Endothelial cell of umbilical vein (primary cell): ENCODE data around the gene PRKAG2. TPM values are rescaled to one million over a fixed set of nuclear protein-coding genes. Genes with fewer than 3 reads are reported as not detected.

Experiments used
- BruUV-seq: library from RNA; stranded (reverse); fragments of 400-500 nt; replicated peaks from 2 replicates; lab custom pipeline; 2021; lab: Mats Ljungman, UMichigan
- CTCF ChIA-PET: fragments of 300-600, 350-600 bp; sonication (Branson Sonifier 250); formaldehyde crosslinking; loops from one replicate; lab custom pipeline; 2021; ENCODE audit warnings: antibody characterized with exemption, inconsistent platforms; lab: Charles Lee
- POLR2A ChIA-PET: fragments of 300-600, 350-600 bp; sonication (Branson Sonifier 250); formaldehyde crosslinking; loops from one replicate; lab custom pipeline; 2021; ENCODE audit warnings: antibody characterized with exemption, inconsistent platforms; lab: Charles Lee
- DNase-seq: peaks from one replicate; pipeline ENCODE4 v3.0.0-alpha.2; 2011; ENCODE audit warnings: low read depth, low spot score
- FAIRE-seq: peaks from 2 replicates; lab custom pipeline; 2011; peaks lifted over from hg19 to GRCh38; lab: Jason Lieb, UNC
- H2AFZ ChIP-seq: 2 replicates; pipeline ENCODE4 v1.6.0; 2012; ENCODE audit warnings: low read depth, low read length, control low read depth, inconsistent platforms
- H3K27ac ChIP-seq: 2 replicates; pipeline ENCODE4 v1.5.1; 2011; ENCODE audit warnings: low read depth, mild to moderate bottlenecking, control low read depth, low read length, moderate library complexity; ENCODE audit not compliant: insufficient read depth
- H3K27me3 ChIP-seq, 2 experiments: 2 replicates each; pipeline versions ENCODE4 v1.6.0 to v1.6.1; 2011; ENCODE audit warnings: low read length in 2 of 2, mixed read lengths in 1 of 2; ENCODE audit not compliant: control insufficient read depth in 2 of 2, insufficient read depth in 2 of 2
- H3K36me3 ChIP-seq, 2 experiments: 2 replicates in 1 of 2; 3 replicates in 1 of 2; pipeline ENCODE4 v1.5.1; 2011; ENCODE audit warnings: low read length in 2 of 2, mild to moderate bottlenecking in 1 of 2, moderate library complexity in 1 of 2; ENCODE audit not compliant: control insufficient read depth in 2 of 2, insufficient read depth in 2 of 2; ENCODE audit errors: extremely low read depth in 1 of 2
- H3K4me1 ChIP-seq: 3 replicates; pipeline ENCODE4 v1.5.1; 2011; ENCODE audit warnings: mild to moderate bottlenecking, low read length; ENCODE audit not compliant: control insufficient read depth, insufficient read depth; ENCODE audit errors: extremely low read depth
- H3K4me2 ChIP-seq: 2 replicates; pipeline ENCODE4 v1.6.1; 2011; ENCODE audit warnings: low read length, control low read depth, mixed read lengths; ENCODE audit not compliant: insufficient read depth
- H3K4me3 ChIP-seq, 3 experiments: fragments of 200-600 bp in 1 of 3; sonication (generic), shearing (Covaris generic) in 1 of 3; replicated peaks in 1 of 3; 2 replicates each; pipeline ENCODE4 v1.5.1; 2011 to 2016; ENCODE audit warnings: control low read depth in 3 of 3, low read length in 3 of 3, mild to moderate bottlenecking in 2 of 3, inconsistent platforms in 1 of 3, low read depth in 1 of 3, moderate library complexity in 1 of 3; ENCODE audit not compliant: insufficient read depth in 1 of 3
- H3K79me2 ChIP-seq: 2 replicates; pipeline ENCODE4 v1.6.0; 2012; ENCODE audit warnings: low read length, inconsistent platforms; ENCODE audit not compliant: control insufficient read depth, insufficient read depth
- H3K9ac ChIP-seq: replicated peaks from 2 replicates; pipeline ENCODE3; 2011; ENCODE audit warnings: low read length, control low read depth; ENCODE audit not compliant: insufficient read depth; ENCODE audit errors: extremely low read depth
- H3K9me1 ChIP-seq: replicated peaks from 3 replicates; pipeline ENCODE4 v1.6.0; 2011; ENCODE audit warnings: mild to moderate bottlenecking, low read length; ENCODE audit not compliant: control insufficient read depth, insufficient read depth; ENCODE audit errors: extremely low read depth
- H3K9me3 ChIP-seq: replicated peaks from 2 replicates; pipeline ENCODE4 v1.5.1; 2012; ENCODE audit warnings: low read length, inconsistent platforms; ENCODE audit not compliant: control insufficient read depth, insufficient read depth
- H4K20me1 ChIP-seq: replicated peaks from 2 replicates; pipeline ENCODE3; 2011; ENCODE audit warnings: mild to moderate bottlenecking, low read length; ENCODE audit not compliant: control insufficient read depth, insufficient read depth; ENCODE audit errors: extremely low read depth
- EZH2 ChIP-seq: IDR thresholded peaks from 2 replicates; pipeline ENCODE4 v1.6.1; 2012; ENCODE audit warnings: borderline replicate concordance, low read depth, mild to moderate bottlenecking, moderate library complexity, low read length, inconsistent platforms; ENCODE audit not compliant: severe bottlenecking
- FOS ChIP-seq: IDR thresholded peaks from 2 replicates; pipeline ENCODE4 v1.6.1; 2011; ENCODE audit warnings: mild to moderate bottlenecking, low read length, moderate library complexity, borderline replicate concordance; ENCODE audit not compliant: insufficient read depth
- GATA2 ChIP-seq: IDR thresholded peaks from 2 replicates; pipeline ENCODE4 v1.7.0; 2011; ENCODE audit warnings: low read depth, mild to moderate bottlenecking, moderate library complexity, mixed read lengths, low read length; ENCODE audit not compliant: insufficient read length, insufficient read depth
- JUN ChIP-seq: IDR thresholded peaks from 2 replicates; pipeline ENCODE4 v1.6.1; 2011; ENCODE audit warnings: borderline replicate concordance, low read depth; ENCODE audit not compliant: insufficient read length, insufficient read depth
- MAX ChIP-seq: IDR thresholded peaks from 2 replicates; pipeline ENCODE4 v1.6.1; 2011; ENCODE audit not compliant: insufficient read depth, insufficient read length
- MYC ChIP-seq: IDR thresholded peaks from one replicate; pipeline ENCODE4 v1.6.1; 2011; ENCODE audit warnings: mild to moderate bottlenecking, low read depth, low read length
- POLR2A ChIP-seq: IDR thresholded peaks from 2 replicates; pipeline ENCODE4 v1.6.1; 2012; ENCODE audit warnings: low read depth, mild to moderate bottlenecking, control low read depth, low read length
- POLR2AphosphoS5 ChIP-seq: IDR thresholded peaks from 2 replicates; pipeline ENCODE4 v1.6.1; 2012; ENCODE audit warnings: low read depth, mild to moderate bottlenecking, control low read depth, low read length, moderate library complexity; ENCODE audit not compliant: insufficient read depth
- dilution Hi-C: fragments of 300-500 bp; cut with MboI; formaldehyde crosslinking; loops from one replicate; pipeline ENCODE4 v1.15.0; 2019; ENCODE audit warnings: low sequenced_read_pairs; ENCODE audit not compliant: extremely low pct_ligation_motif_present
- intact Hi-C: fragments of 100-400 bp; cut with micrococcal nuclease; formaldehyde crosslinking; loops from one replicate; pipeline ENCODE4 v1.10.0; 2022
- polyA plus RNA-seq, 4 experiments: library from polyadenylated mRNA; depleted of rRNA in 3 of 4; stranded (reverse) in 3 of 4; unstranded in 1 of 4; fragments of >200 nt; gene quantifications; 2 replicates each; pipeline versions ENCODE4 v1.2.1 to v1.2.3, GENCODE V29; 2011 to 2012; ENCODE audit warnings: missing spikeins in 1 of 4
- total RNA-seq: library from RNA; stranded (reverse); gene quantifications from 2 replicates; pipeline ENCODE4 v1.2.3, GENCODE V29; 2021
- TF ChIP-seq, protein P1 (sequence below), 2 donors: IDR thresholded peaks; 1 replicate in 1 of 2; 2 replicates in 1 of 2; pipeline ENCODE4 v1.5.1; 2011; ENCODE audit warnings: low read length in 2 of 2, mild to moderate bottlenecking in 2 of 2, moderate library complexity in 2 of 2, control low read depth in 1 of 2, inconsistent platforms in 1 of 2, low read depth in 1 of 2; ENCODE audit not compliant: insufficient read depth in 1 of 2; ENCODE audit errors: extremely low read depth in 1 of 2

Gene PRKAG2
- total and polyA plus RNA-seq, 2 donors (not counting 3 experiments of a cell fraction or from before 2014, with no cell fraction given) = 19.3 to 51.5 TPM

- Histone ChIP-seq H3K79me2 (no peaks in the 10 kb centered on the region), H3K4me3 (no peak overlapping the region), H3K27ac (no peak overlapping the region), H3K4me2 (no peak overlapping the region), H3K9me1 (no peaks in the 10 kb centered on the region), H3K36me3 (no peaks in the 10 kb centered on the region), H2AFZ (no peak overlapping the region), H3K9ac (no peak overlapping the region), H3K27me3 (peaks cover 7 to 25% of the 10 kb centered on the region in 2 experiments), H3K9me3 (no peaks in the 10 kb centered on the region), H3K4me1 (no peaks in the 10 kb centered on the region), H4K20me1 (no peaks in the 10 kb centered on the region)
- POLR2A ChIA-PET = no interaction called here
- CTCF ChIA-PET = no interaction called here
- TF ChIP-seq JUN (no peak), GATA2 (no peak), POLR2AphosphoS5 (no peak), MAX (no peak), EZH2 (no peak), POLR2A (no peak), MYC (no peak), FOS (no peak)
- TF ChIP-seq, protein P1, sequence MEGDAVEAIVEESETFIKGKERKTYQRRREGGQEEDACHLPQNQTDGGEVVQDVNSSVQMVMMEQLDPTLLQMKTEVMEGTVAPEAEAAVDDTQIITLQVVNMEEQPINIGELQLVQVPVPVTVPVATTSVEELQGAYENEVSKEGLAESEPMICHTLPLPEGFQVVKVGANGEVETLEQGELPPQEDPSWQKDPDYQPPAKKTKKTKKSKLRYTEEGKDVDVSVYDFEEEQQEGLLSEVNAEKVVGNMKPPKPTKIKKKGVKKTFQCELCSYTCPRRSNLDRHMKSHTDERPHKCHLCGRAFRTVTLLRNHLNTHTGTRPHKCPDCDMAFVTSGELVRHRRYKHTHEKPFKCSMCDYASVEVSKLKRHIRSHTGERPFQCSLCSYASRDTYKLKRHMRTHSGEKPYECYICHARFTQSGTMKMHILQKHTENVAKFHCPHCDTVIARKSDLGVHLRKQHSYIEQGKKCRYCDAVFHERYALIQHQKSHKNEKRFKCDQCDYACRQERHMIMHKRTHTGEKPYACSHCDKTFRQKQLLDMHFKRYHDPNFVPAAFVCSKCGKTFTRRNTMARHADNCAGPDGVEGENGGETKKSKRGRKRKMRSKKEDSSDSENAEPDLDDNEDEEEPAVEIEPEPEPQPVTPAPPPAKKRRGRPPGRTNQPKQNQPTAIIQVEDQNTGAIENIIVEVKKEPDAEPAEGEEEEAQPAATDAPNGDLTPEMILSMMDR (IDR thresholded peaks at IDR 0.05; ENCODE audit: extremely low read depth in 1 of 2, insufficient read depth in 1 of 2, low read depth in 1 of 2, low read length in 2 of 2) = no peak
- dilution Hi-C loops = no loop called here
- DNase-seq = no peak
- no TSS peak for BruUV-seq
- FAIRE-seq = no peak
- intact Hi-C loops = no loop called here
These were observed 336.8 kb downstream of the PRKAG2 start for GRCh38 chr7:151540146-151540545.
